Neutrophil (primary cell): ENCODE results near the gene PEMT.

Source experiments
- H3K27ac ChIP-seq: fragments of 200-600 bp; sonication (generic); 2 replicates; pipeline ENCODE4 v1.5.1; 2016; ENCODE audit warnings: mild to moderate bottlenecking, moderate library complexity
- H3K27me3 ChIP-seq: fragments of 200-600 bp; sonication (generic); 2 replicates; pipeline ENCODE4 v1.6.0; 2016; ENCODE audit warnings: mild to moderate bottlenecking
- H3K36me3 ChIP-seq: fragments of 200-600 bp; sonication (generic); 2 replicates; pipeline ENCODE4 v1.5.1; 2017
- H3K4me1 ChIP-seq, 2 experiments: fragments of 200-600 bp in 1 of 2; sonication (generic) in 1 of 2; 1 replicate in 1 of 2; 2 replicates in 1 of 2; pipeline versions ENCODE4 v1.5.1 to v1.6.1; 2013 to 2016; ENCODE audit warnings: low read depth in 1 of 2, low read length in 1 of 2, mild to moderate bottlenecking in 1 of 2, moderate library complexity in 1 of 2; ENCODE audit not compliant: control insufficient read depth in 1 of 2, insufficient read depth in 1 of 2
- H3K4me3 ChIP-seq, 2 experiments: fragments of 200-600 bp in 1 of 2; sonication (generic) in 1 of 2; 1 replicate in 1 of 2; 2 replicates in 1 of 2; pipeline ENCODE4 v1.5.1; 2013 to 2016; ENCODE audit warnings: low read depth in 1 of 2, low read length in 1 of 2, mild to moderate bottlenecking in 1 of 2, moderate library complexity in 1 of 2
- H3K9me3 ChIP-seq: fragments of 200-600 bp; sonication (generic); 2 replicates; pipeline ENCODE4 v1.5.1; 2016
- CTCF ChIP-seq: fragments of 200-600 bp; sonication (generic); IDR thresholded peaks from 2 replicates; pipeline ENCODE4 v1.5.1; 2016; ENCODE audit warnings: antibody characterized with exemption

The PEMT gene

GRCh38 chr17:17493249-17493985, 98.1 kb downstream of the PEMT start:
- H3K36me3 ChIP-seq, result peaks cover 31% of the 10 kb centered on the region
- H3K4me3 ChIP-seq, result no peak overlapping the region

GRCh38 chr17:17492571-17492970, 98.9 kb downstream of the PEMT start:
- no peak for TF ChIP-seq CTCF
- H3K27me3 ChIP-seq, result peaks cover 46% of the 10 kb centered on the region
- no peak overlapping the region for H3K27ac ChIP-seq
- no peaks in the 10 kb centered on the region for H3K9me3 ChIP-seq
- H3K4me1 ChIP-seq, result peaks cover 18 to 27% of the 10 kb centered on the region in 2 experiments
- no peak overlapping the region for H3K4me3 ChIP-seq
- peaks cover 40% of the 10 kb centered on the region for H3K36me3 ChIP-seq

More at GRCh38 chr17:17493249-17493985, 98.1 kb downstream of the PEMT start:
- Histone ChIP-seq H3K27ac (no peak overlapping the region), H3K9me3 (no peaks in the 10 kb centered on the region), H3K4me1 (peaks cover 18 to 27% of the 10 kb centered on the region in 2 experiments), H3K27me3 (peaks cover 54% of the 10 kb centered on the region)
- TF ChIP-seq CTCF, result no peak

- H3K36me3 ChIP-seq, result peaks cover 44% of the 10 kb centered on the region
- no peak overlapping the region for H3K4me3 ChIP-seq
- H3K27ac ChIP-seq, result no peak overlapping the region
- no peak for TF ChIP-seq CTCF
- H3K27me3 ChIP-seq, result peaks cover 41% of the 10 kb centered on the region
- H3K9me3 ChIP-seq, result no peaks in the 10 kb centered on the region
- peaks cover 16 to 27% of the 10 kb centered on the region in 2 experiments for H3K4me1 ChIP-seq
Measured at GRCh38 chr17:17492085-17492484, 99.4 kb downstream of the PEMT start.

GRCh38 chr17:17491546-17491988, 99.9 kb downstream of the PEMT start:
- no peaks in the 10 kb centered on the region for H3K9me3 ChIP-seq
- peaks cover 36% of the 10 kb centered on the region for H3K27me3 ChIP-seq
- no peak overlapping the region for H3K27ac ChIP-seq
- peaks cover 14 to 22% of the 10 kb centered on the region in 2 experiments for H3K4me1 ChIP-seq
- H3K36me3 ChIP-seq, result peaks cover 47% of the 10 kb centered on the region
- H3K4me3 ChIP-seq, result no peak overlapping the region
- TF ChIP-seq CTCF, result no peak

GRCh38 chr17:17491031-17491471, 100.5 kb downstream of the PEMT start:
- no peak overlapping the region for H3K4me3 ChIP-seq
- H3K36me3 ChIP-seq, result peaks cover 49% of the 10 kb centered on the region
- no peak overlapping the region for H3K27ac ChIP-seq
- H3K27me3 ChIP-seq, result peaks cover 30% of the 10 kb centered on the region
- H3K4me1 ChIP-seq, result peaks cover 12 to 16% of the 10 kb centered on the region in 2 experiments
- no peaks in the 10 kb centered on the region for H3K9me3 ChIP-seq
- no peak for TF ChIP-seq CTCF
